HG02885 (cell line): Measurements from ENCODE around the gene ZBTB2.
"Not testable (repeated sequence)": the region's sequence is repeated elsewhere in the genome, so short reads cannot be mapped to it uniquely, and the experiment has no call there.

Experiments
- ATAC-seq: cut with Tn5 transposase; IDR thresholded peaks from one replicate; pipeline ENCODE4 v1.9.1; 2021; ENCODE audit warnings: mild to moderate bottlenecking; ENCODE audit not compliant: unreplicated experiment, poor library complexity

ZBTB2 gene

GRCh38 chr6:151340219-151340978 lies 51.0 kb downstream of the ZBTB2 start:
- ATAC-seq: no peak

GRCh38 chr6:151339369-151339768 lies 52.0 kb downstream of the ZBTB2 start:
- ATAC-seq: no peak

- ATAC-seq: no peak
Observed at GRCh38 chr6:151338651-151339200, 52.6 kb downstream of the ZBTB2 start.

GRCh38 chr6:151335930-151336329 lies 55.4 kb downstream of the ZBTB2 start:
- no peak for ATAC-seq

- no peak for ATAC-seq
Observed at GRCh38 chr6:151330130-151330696, 61.1 kb downstream of the ZBTB2 start.

GRCh38 chr6:151327101-151327500 lies 64.3 kb downstream of the ZBTB2 start:
- no peak for ATAC-seq

- no peak for ATAC-seq
Observed at GRCh38 chr6:151326116-151326825, 65.1 kb downstream of the ZBTB2 start.

GRCh38 chr6:151325075-151326050 lies 66.0 kb downstream of the ZBTB2 start:
- no peak for ATAC-seq

- ATAC-seq: peak; percentile 23
Observed at GRCh38 chr6:151324488-151324825, 66.9 kb downstream of the ZBTB2 start.

- peak; percentile 89 for ATAC-seq
Observed at GRCh38 chr6:151323791-151324487, 67.4 kb downstream of the ZBTB2 start.

- ATAC-seq: no peak
Observed at GRCh38 chr6:151322570-151322969, 68.8 kb downstream of the ZBTB2 start.

- ATAC-seq: no peak
Observed at GRCh38 chr6:151321438-151321837, 69.9 kb downstream of the ZBTB2 start.

GRCh38 chr6:151320140-151320539 lies 71.2 kb downstream of the ZBTB2 start:
- ATAC-seq: no peak

- ATAC-seq: no peak
Observed at GRCh38 chr6:151317995-151318365, 73.4 kb downstream of the ZBTB2 start.

- ATAC-seq: no peak
Observed at GRCh38 chr6:151317103-151317994, 74.0 kb downstream of the ZBTB2 start.

GRCh38 chr6:151315661-151316060 lies 75.7 kb downstream of the ZBTB2 start:
- ATAC-seq: not testable (repeated sequence)
